ENCODE results near the gene C1QA. TPM values are rescaled to one million over a fixed set of nuclear protein-coding genes. Genes with fewer than 3 reads are reported as not detected.
"Not testable (repeated sequence)": the region's sequence is repeated elsewhere in the genome, so short reads cannot be mapped to it uniquely, and the experiment has no call there.

The C1QA gene
- total and polyA plus RNA-seq, 10 of the 15 experiments (the other 5 are each of a cell fraction or from before 2014, with no cell fraction given) = 0.59 TPM; not detected in 9

DNA sequence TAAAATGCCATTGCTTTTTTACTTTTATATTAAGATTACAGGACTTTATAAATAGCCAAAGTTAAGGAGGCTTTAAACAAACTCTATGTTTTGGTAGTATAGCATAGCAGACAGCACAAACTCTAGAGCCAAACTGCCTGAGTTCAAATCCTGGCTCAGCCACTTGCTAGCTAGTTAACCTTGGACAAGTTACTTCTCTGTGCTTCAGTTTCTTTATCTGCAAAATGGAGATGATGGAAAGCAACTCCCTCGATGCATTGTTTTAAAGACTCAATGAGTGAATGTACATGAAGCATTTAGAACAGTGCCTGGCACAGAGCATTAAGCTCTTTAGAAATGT lies 38.0 kb downstream of the C1QA start (continued):
- TF ChIP-seq JUND (IDR thresholded peaks at IDR 0.05; ENCODE audit: low read depth, low read length) = no peak

DNA sequence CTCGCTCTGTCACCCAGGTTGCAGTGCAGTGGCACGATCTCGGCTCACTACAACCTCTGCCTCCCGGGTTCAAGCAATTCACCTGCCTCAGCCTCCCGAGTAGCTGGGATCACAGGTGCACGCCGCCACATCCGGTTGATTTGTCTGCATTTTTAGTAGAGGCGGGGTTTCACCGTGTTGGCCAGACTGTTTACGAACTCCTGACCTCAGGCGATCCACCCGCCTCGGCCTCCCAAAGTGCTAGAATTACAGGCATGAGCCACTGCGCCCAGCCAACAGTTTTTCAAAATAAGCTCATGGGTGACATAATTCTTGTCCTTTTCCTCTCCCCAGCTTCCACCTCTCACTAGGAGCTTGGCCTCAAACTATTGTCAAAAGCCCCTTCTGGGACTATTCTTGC lies 39.7 kb downstream of the C1QA start:
- H3K27me3 ChIP-seq (replicated peaks in 1 of 2; ENCODE audit: control insufficient read depth in 2 of 2, insufficient read depth in 2 of 2, low read length in 1 of 2); DNase-seq (ENCODE audit: low read depth, low spot score); intact Hi-C loops (cut with micrococcal nuclease; ENCODE audit: unreplicated experiment); H3K79me2 ChIP-seq (ENCODE audit: control insufficient read depth, insufficient read depth, low read length); ATAC-seq; H3K9ac ChIP-seq (ENCODE audit: control insufficient read depth, insufficient read depth, low read length); H3K9me3 ChIP-seq (replicated peaks; ENCODE audit: control insufficient read depth, insufficient read depth, low read length); FAIRE-seq; H2AFZ ChIP-seq (ENCODE audit: control insufficient read depth, low read depth, low read length); RAD21 ChIA-PET (ENCODE audit: unreplicated experiment); H3K27ac ChIP-seq (ENCODE audit: control insufficient read depth, insufficient read depth); POLR2A ChIA-PET; H4K20me1 ChIP-seq (ENCODE audit: control insufficient read depth, insufficient read depth); H3K4me3 ChIP-seq; H3K4me2 ChIP-seq (ENCODE audit: control insufficient read depth, insufficient read depth); H3K36me3 ChIP-seq (ENCODE audit: control insufficient read depth in 2 of 2, insufficient read depth in 2 of 2, low read length in 1 of 2); H3K4me1 ChIP-seq (ENCODE audit: control insufficient read depth, insufficient read depth, low read length); in situ Hi-C loops (cut with MboI); BruUV-seq (replicated peaks): not testable (repeated sequence)
- CTCF ChIA-PET = interaction anchor here (0.6 to 2.0 kb wide), 5 partner anchors 29 to 213 kb away, joined by 3 to 7 read pairs (median 3); no protein-coding TSS in a partner anchor
- SMC1A ChIA-PET (ENCODE audit: uncharacterized antibody, unreplicated experiment) = interaction anchor here (1.0 kb wide), 1 partner anchor 213 kb away, joined by 3 read pairs; no protein-coding TSS in a partner anchor
- WGBS (ENCODE audit: insufficient coverage, insufficient replicate concordance, low lambda C conversion rate, missing lambda C conversion rate) = 41% methylated on average over 15 of the region's 15 CpGs

- ATAC-seq (no peak), DNase-seq (ENCODE audit: low read depth, low spot score) (no peak), FAIRE-seq (no peak)
- no peaks in the 10 kb centered on the region for H3K79me2 ChIP-seq (ENCODE audit: control insufficient read depth, insufficient read depth, low read length)
- H3K9ac ChIP-seq (ENCODE audit: control insufficient read depth, insufficient read depth, low read length) = no peak overlapping the region
- 61% methylated on average over 32 of the region's 37 CpGs for WGBS (ENCODE audit: insufficient coverage, insufficient replicate concordance, low lambda C conversion rate, missing lambda C conversion rate)
- H4K20me1 ChIP-seq (ENCODE audit: control insufficient read depth, insufficient read depth) = no peaks in the 10 kb centered on the region
- CTCF ChIA-PET = interaction anchor here (0.9 to 1.3 kb wide), 3 partner anchors 28 to 31 kb away, joined by 3 to 4 read pairs (median 3); no protein-coding TSS in a partner anchor
- H3K4me1 ChIP-seq (ENCODE audit: control insufficient read depth, insufficient read depth, low read length) = no peaks in the 10 kb centered on the region
- H3K27me3 ChIP-seq (replicated peaks in 1 of 2; ENCODE audit: control insufficient read depth in 2 of 2, insufficient read depth in 2 of 2, low read length in 1 of 2) = peaks cover 0 to 2% of the 10 kb centered on the region in 2 experiments; a peak in 1 of 4 replicates
- SMC1A ChIA-PET (ENCODE audit: uncharacterized antibody, unreplicated experiment) = interaction anchor here (1.0 kb wide), 1 partner anchor 212 kb away, joined by 3 read pairs; no protein-coding TSS in a partner anchor
- no peak overlapping the region for H3K27ac ChIP-seq (ENCODE audit: control insufficient read depth, insufficient read depth)
- RAD21 ChIA-PET (ENCODE audit: unreplicated experiment) = no interaction called here
- no peak overlapping the region for H3K4me2 ChIP-seq (ENCODE audit: control insufficient read depth, insufficient read depth)
- intact Hi-C loops (cut with micrococcal nuclease; ENCODE audit: unreplicated experiment) (no loop called here), in situ Hi-C loops (cut with MboI) (no loop called here)
- H3K4me3 ChIP-seq = no peak overlapping the region
- POLR2A ChIA-PET = no interaction called here
- no peak overlapping the region for H2AFZ ChIP-seq (ENCODE audit: control insufficient read depth, low read depth, low read length)
- no peaks in the 10 kb centered on the region for H3K36me3 ChIP-seq (ENCODE audit: control insufficient read depth in 2 of 2, insufficient read depth in 2 of 2, low read length in 1 of 2)
- no TSS peak for BruUV-seq (replicated peaks)
- no peaks in the 10 kb centered on the region for H3K9me3 ChIP-seq (replicated peaks; ENCODE audit: control insufficient read depth, insufficient read depth, low read length)
- TF ChIP-seq KDM1A (IDR thresholded peaks at IDR 0.05; ENCODE audit: borderline replicate concordance) (no peak), FOXM1 (IDR thresholded peaks at IDR 0.05; ENCODE audit: low read depth, low read length) (no peak), EED (IDR thresholded peaks at IDR 0.05; ENCODE audit: low read depth) (no peak), HDAC6 (IDR thresholded peaks at IDR 0.05; ENCODE audit: unreplicated experiment) (no peak), NR2C1 (IDR thresholded peaks at IDR 0.05) (no peak), BRCA1 (IDR thresholded peaks at IDR 0.05; ENCODE audit: low read depth, low read length) (no peak), CREM (IDR thresholded peaks at IDR 0.05; ENCODE audit: low read depth) (no peak), LARP7 (IDR thresholded peaks at IDR 0.05) (no peak), YY1 (IDR thresholded peaks at IDR 0.05; ENCODE audit: low read depth, low read length) (no peak), ZSCAN29 (IDR thresholded peaks at IDR 0.05) (no peak), SKIL (IDR thresholded peaks at IDR 0.05; ENCODE audit: low read depth, poor library complexity, severe bottlenecking) (no peak), POU2F2 (IDR thresholded peaks at IDR 0.05; ENCODE audit: borderline replicate concordance, low read depth, low read length) (no peak)
- TF ChIP-seq, protein P1, sequence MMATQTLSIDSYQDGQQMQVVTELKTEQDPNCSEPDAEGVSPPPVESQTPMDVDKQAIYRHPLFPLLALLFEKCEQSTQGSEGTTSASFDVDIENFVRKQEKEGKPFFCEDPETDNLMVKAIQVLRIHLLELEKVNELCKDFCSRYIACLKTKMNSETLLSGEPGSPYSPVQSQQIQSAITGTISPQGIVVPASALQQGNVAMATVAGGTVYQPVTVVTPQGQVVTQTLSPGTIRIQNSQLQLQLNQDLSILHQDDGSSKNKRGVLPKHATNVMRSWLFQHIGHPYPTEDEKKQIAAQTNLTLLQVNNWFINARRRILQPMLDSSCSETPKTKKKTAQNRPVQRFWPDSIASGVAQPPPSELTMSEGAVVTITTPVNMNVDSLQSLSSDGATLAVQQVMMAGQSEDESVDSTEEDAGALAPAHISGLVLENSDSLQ (IDR thresholded peaks at IDR 0.05) = no peak
These were observed 40.6 kb downstream of the C1QA start for GRCh38 chr1:22676916-22677583.
